H9 (cell line): ENCODE measurements around the gene MRPL41. TPM values are rescaled to one million over a fixed set of nuclear protein-coding genes. Genes with fewer than 3 reads are reported as not detected.

Experiments
- DNase-seq: peaks from one replicate; pipeline ENCODE4 v3.0.0-alpha.2; 2017
- H2AFZ ChIP-seq: one replicate; pipeline ENCODE4 v1.6.1; 2013; ENCODE audit warnings: mild to moderate bottlenecking, low read length, control low read depth, moderate library complexity
- H2AK5ac ChIP-seq: 2 replicates; pipeline ENCODE4 v1.6.1; 2013; ENCODE audit warnings: low read length, control low read depth, mixed read lengths; ENCODE audit not compliant: insufficient read length
- H2BK120ac ChIP-seq: one replicate; pipeline ENCODE4 v1.6.1; 2013; ENCODE audit warnings: low read depth, mild to moderate bottlenecking, low read length, control low read depth, inconsistent platforms; ENCODE audit not compliant: poor library complexity, severe bottlenecking
- H2BK12ac ChIP-seq: 2 replicates; pipeline ENCODE4 v1.6.1; 2013; ENCODE audit warnings: low read length, control low read depth, mixed read lengths, low read depth; ENCODE audit not compliant: insufficient read length
- H2BK15ac ChIP-seq: 2 replicates; pipeline ENCODE4 v1.6.1; 2013; ENCODE audit warnings: low read depth, low read length, control low read depth
- H2BK20ac ChIP-seq: one replicate; pipeline ENCODE4 v1.6.1; 2013; ENCODE audit warnings: low read depth, mild to moderate bottlenecking, low read length, control low read depth, inconsistent platforms; ENCODE audit not compliant: poor library complexity, severe bottlenecking
- H2BK5ac ChIP-seq: 2 replicates; pipeline ENCODE4 v1.6.1; 2013; ENCODE audit warnings: low read length, control low read depth, mixed read lengths; ENCODE audit not compliant: insufficient read length
- H3K14ac ChIP-seq: 2 replicates; pipeline ENCODE4 v1.6.1; 2013; ENCODE audit warnings: low read length, control low read depth; ENCODE audit not compliant: insufficient read depth
- H3K18ac ChIP-seq: 2 replicates; pipeline ENCODE4 v1.6.1; 2013; ENCODE audit warnings: low read depth, mild to moderate bottlenecking, mixed read lengths, low read length, control low read depth; ENCODE audit not compliant: insufficient read length
- H3K23ac ChIP-seq: 2 replicates; pipeline ENCODE4 v1.6.1; 2013; ENCODE audit warnings: low read length, control low read depth, mixed read lengths, low read depth; ENCODE audit not compliant: insufficient read length
- H3K23me2 ChIP-seq: 2 replicates; pipeline ENCODE4 v1.6.1; 2013; ENCODE audit warnings: low read depth, mild to moderate bottlenecking, mixed read lengths, low read length, control low read depth; ENCODE audit not compliant: insufficient read length, poor library complexity, severe bottlenecking
- H3K27ac ChIP-seq: 2 replicates; pipeline ENCODE4 v1.5.1; 2013; ENCODE audit warnings: low read length, control low read depth, mixed read lengths, low read depth; ENCODE audit not compliant: insufficient read length
- H3K27me3 ChIP-seq: 2 replicates; pipeline ENCODE4 v1.6.1; 2013; ENCODE audit warnings: low read length, control low read depth, inconsistent platforms; ENCODE audit not compliant: insufficient read depth
- H3K4ac ChIP-seq: 2 replicates; pipeline ENCODE4 v1.6.1; 2013; ENCODE audit warnings: low read depth, mild to moderate bottlenecking, control low read depth, inconsistent platforms, low read length, moderate library complexity
- H3K4me1 ChIP-seq: 2 replicates; pipeline ENCODE4 v1.6.1; 2013; ENCODE audit warnings: low read length, control low read depth, inconsistent platforms; ENCODE audit not compliant: insufficient read depth
- H3K4me2 ChIP-seq: 2 replicates; pipeline ENCODE4 v1.6.1; 2013; ENCODE audit warnings: low read length, control low read depth, mixed read lengths; ENCODE audit not compliant: insufficient read length, insufficient read depth
- H3K56ac ChIP-seq: 2 replicates; pipeline ENCODE4 v1.6.1; 2013; ENCODE audit warnings: low read depth, mild to moderate bottlenecking, mixed read lengths, low read length, control low read depth; ENCODE audit not compliant: insufficient read length
- H3K79me1 ChIP-seq: 2 replicates; pipeline ENCODE4 v1.6.1; 2013; ENCODE audit warnings: low read depth, mild to moderate bottlenecking, moderate library complexity, low read length, control low read depth, inconsistent platforms; ENCODE audit not compliant: insufficient read depth, poor library complexity, severe bottlenecking
- H3K79me2 ChIP-seq: 2 replicates; pipeline ENCODE4 v1.6.1; 2013; ENCODE audit warnings: low read length, control low read depth, inconsistent platforms; ENCODE audit not compliant: insufficient read depth
- H3K9ac ChIP-seq: 2 replicates; pipeline ENCODE4 v1.6.1; 2013; ENCODE audit warnings: low read length, control low read depth, mixed read lengths; ENCODE audit not compliant: insufficient read length; ENCODE audit errors: extremely low read depth
- H3K9me3 ChIP-seq: one replicate; pipeline ENCODE4 v1.6.1; 2013; ENCODE audit warnings: low read depth, low read length, inconsistent platforms; ENCODE audit not compliant: control insufficient read depth
- H3T11ph ChIP-seq: one replicate; pipeline ENCODE4 v1.6.1; 2013; ENCODE audit warnings: mild to moderate bottlenecking, low read length, control low read depth, inconsistent platforms
- H4K20me1 ChIP-seq: one replicate; pipeline ENCODE4 v1.6.1; 2013; ENCODE audit not compliant: control insufficient read depth, insufficient read length, insufficient read depth
- H4K5ac ChIP-seq: 2 replicates; pipeline ENCODE4 v1.6.1; 2013; ENCODE audit warnings: low read depth, mild to moderate bottlenecking, mixed read lengths, low read length, control low read depth; ENCODE audit not compliant: insufficient read length
- H4K8ac ChIP-seq: replicated peaks from 2 replicates; pipeline ENCODE4 v1.6.1; 2013; ENCODE audit warnings: low read length, control low read depth, mixed read lengths, low read depth; ENCODE audit not compliant: insufficient read length
- H4K91ac ChIP-seq: 2 replicates; pipeline ENCODE4 v1.6.1; 2013; ENCODE audit warnings: low read depth, mild to moderate bottlenecking, moderate library complexity, mixed read lengths, low read length, control low read depth; ENCODE audit not compliant: insufficient read length
- H3K27ac Mint-ChIP-seq, 3 experiments: 2 replicates in 2 of 3; 3 replicates in 1 of 3; pipeline ENCODE4 v1.8.0; 2020 to 2021; ENCODE audit warnings: mixed read lengths in 3 of 3, mild to moderate bottlenecking in 1 of 3, moderate library complexity in 1 of 3
- H3K27me3 Mint-ChIP-seq: 2 replicates; pipeline ENCODE4 v1.8.0; 2021; ENCODE audit warnings: low read depth, mild to moderate bottlenecking, moderate library complexity, mixed read lengths
- H3K36me3 Mint-ChIP-seq, 3 experiments: 2 replicates in 2 of 3; 3 replicates in 1 of 3; pipeline ENCODE4 v1.8.0; 2020 to 2021; ENCODE audit warnings: low read depth in 3 of 3, mixed read lengths in 3 of 3; ENCODE audit not compliant: insufficient read depth in 1 of 3
- H3K4me1 Mint-ChIP-seq, 2 experiments: 2 replicates each; pipeline ENCODE4 v1.8.0; 2020; ENCODE audit warnings: mixed read lengths in 2 of 2
- H3K4me3 Mint-ChIP-seq, 2 experiments: 2 replicates in 1 of 2; 3 replicates in 1 of 2; pipeline ENCODE4 v1.8.0; 2020 to 2021; ENCODE audit warnings: mild to moderate bottlenecking in 2 of 2, mixed read lengths in 2 of 2, moderate library complexity in 1 of 2
- H3K9me3 Mint-ChIP-seq, 2 experiments: 2 replicates in 1 of 2; 3 replicates in 1 of 2; pipeline ENCODE4 v1.8.0; 2020; ENCODE audit warnings: mild to moderate bottlenecking in 2 of 2, mixed read lengths in 2 of 2, moderate library complexity in 1 of 2
- CTCF ChIP-seq: fragments of 200-600 bp; sonication (generic); conservative IDR thresholded peaks from 3 replicates; pipeline ENCODE4 v1.8.0; 2021; ENCODE audit warnings: antibody characterized with exemption, mild to moderate bottlenecking
- WGBS: extraction: QIAGEN DNeasy Blood & Tissue Kit; methylation state at CpG from one replicate; pipeline ENCODE4 v1.1.7; 2013; ENCODE audit warnings: missing lambda C conversion rate, low lambda C conversion rate, mixed read lengths; ENCODE audit not compliant: insufficient read length; ENCODE audit errors: extremely low coverage; 5-methylcytosine and 5-hydroxymethylcytosine counted together
- total RNA-seq: library from RNA; stranded (reverse); gene quantifications from 2 replicates; pipeline ENCODE4 v1.2.1, GENCODE V29; 2021

MRPL41 gene
- total RNA-seq, 1 experiment from 2014 or later, result 52.2 TPM

GRCh38 chr9:137590123-137590468 lies 38.4 kb downstream of the MRPL41 start:
- Histone ChIP-seq H2AFZ (no peak overlapping the region), H3K79me1 (peaks cover 6% of the 10 kb centered on the region), H3K4me1 (peaks cover 4% of the 10 kb centered on the region; the same call in 1 of the 2 replicates), H2BK20ac (no peak overlapping the region), H3K56ac (no peak overlapping the region), H3K18ac (no peak overlapping the region), H3K4ac (no peak overlapping the region), H3K14ac (no peak overlapping the region), H4K5ac (no peak overlapping the region), H3K9me3 (no peaks in the 10 kb centered on the region), H4K91ac (no peak overlapping the region), H2BK12ac (no peak overlapping the region), H3K4me2 (peak overlapping the region; percentile 95), H3K27me3 (no peaks in the 10 kb centered on the region), H3K9ac (no peak overlapping the region), H3K27ac (no peak overlapping the region), H2BK15ac (no peak overlapping the region), H4K20me1 (no peaks in the 10 kb centered on the region), H2BK120ac (no peak overlapping the region), H2AK5ac (no peak overlapping the region), H3K79me2 (peaks cover 4% of the 10 kb centered on the region; the same call in 1 of the 2 replicates), H4K8ac (no peak overlapping the region), H2BK5ac (no peak overlapping the region), H3K23me2 (peaks cover 9% of the 10 kb centered on the region), H3T11ph (no peak overlapping the region), H3K23ac (no peak overlapping the region)
- no peak for DNase-seq
- Mint-ChIP-seq H3K27me3 (peaks cover 12% of the 10 kb centered on the region), H3K4me3 (0 out of 5 replicates have a peak overlapping the region, but pooled peaks of 1 of the 2 experiments have one; percentile 31), H3K4me1 (peaks cover 5 to 14% of the 10 kb centered on the region in 2 experiments; a peak in 3 of 4 replicates), H3K36me3 (peaks cover 22 to 44% (median 37%) of the 10 kb centered on the region in 3 experiments; a peak in 6 of 7 replicates), H3K9me3 (no peaks in the 10 kb centered on the region; a peak in 1 of 5 replicates), H3K27ac (no peak overlapping the region)
- WGBS, result no CpG with 5 or more reads among the region's 61 CpGs
- TF ChIP-seq CTCF, result no peak
